ENCODE measurements around the gene SNAI1. TPM values are rescaled to one million over a fixed set of nuclear protein-coding genes. Genes with fewer than 3 reads are reported as not detected.

The SNAI1 gene
- polyA plus RNA-seq, 1 donor (not counting 4 experiments of a cell fraction or from before 2014, with no cell fraction given) = not detected

GRCh38 chr20:49965781-49966305 lies 16.9 kb upstream of the SNAI1 start:
- no peak for TF ChIP-seq CTCF (optimal IDR thresholded peaks at IDR 0.05 in 1 of 3, IDR thresholded peaks at IDR 0.05 in 1 of 3, conservative IDR thresholded peaks at IDR 0.05 in 1 of 3; ENCODE audit: extremely low read depth in 1 of 3, insufficient read depth in 2 of 3, low read length in 3 of 3)
- TF ChIP-seq EZH2 (IDR thresholded peaks at IDR 0.05; ENCODE audit: low read length) = no peak
- no peaks in the 10 kb centered on the region for H3K9me3 ChIP-seq (ENCODE audit: control insufficient read depth, low read depth, low read length)
- H3K4me1 ChIP-seq (ENCODE audit: control insufficient read depth, extremely low read depth, insufficient read depth, low read length) = peaks cover 15% of the 10 kb centered on the region
- no peaks in the 10 kb centered on the region for H3K79me2 ChIP-seq (ENCODE audit: control insufficient read depth, insufficient read depth, low read length)
- H3K4me2 ChIP-seq (ENCODE audit: control insufficient read depth, extremely low read depth, insufficient read depth, low read depth, low read length) = no peak overlapping the region
- H4K20me1 ChIP-seq (ENCODE audit: control insufficient read depth, extremely low read depth, insufficient read depth, low read length) = no peaks in the 10 kb centered on the region
- peaks cover 0 to 1% of the 10 kb centered on the region in 2 experiments for H3K36me3 ChIP-seq (ENCODE audit: control insufficient read depth in 2 of 2, extremely low read depth in 1 of 2, insufficient read depth in 2 of 2, low read length in 2 of 2)
- no peaks in the 10 kb centered on the region for H3K9me1 ChIP-seq (ENCODE audit: control insufficient read depth, extremely low read depth, insufficient read depth, low read length)
- H3K27ac ChIP-seq (ENCODE audit: control insufficient read depth, insufficient read depth, low read length) = no peak overlapping the region
- FAIRE-seq = no peak
- H3K27me3 ChIP-seq (ENCODE audit: control insufficient read depth, extremely low read depth, insufficient read depth, low read length) = no peaks in the 10 kb centered on the region
- dilution Hi-C loops (cut with MboI; ENCODE audit: extremely low pct_ligation_motif_present, low sequenced_read_pairs) = no loop called here
- H2AFZ ChIP-seq (ENCODE audit: control insufficient read depth, low read length) = no peak overlapping the region
- DNase-seq (ENCODE audit: low read depth, low spot score) = no peak
- no peak overlapping the region for H3K4me3 ChIP-seq (ENCODE audit: control insufficient read depth in 2 of 3, extremely low read depth in 1 of 3, insufficient read depth in 2 of 3, low read depth in 1 of 3, low read length in 3 of 3)
- H3K9ac ChIP-seq (ENCODE audit: control insufficient read depth, extremely low read depth, insufficient read depth, low read length) = no peak overlapping the region

GRCh38 chr20:49966861-49967260 lies 15.9 kb upstream of the SNAI1 start:
- dilution Hi-C loops (cut with MboI; ENCODE audit: extremely low pct_ligation_motif_present, low sequenced_read_pairs) = no loop called here
- no peak overlapping the region for H2AFZ ChIP-seq (ENCODE audit: control insufficient read depth, low read length)
- H3K79me2 ChIP-seq (ENCODE audit: control insufficient read depth, insufficient read depth, low read length) = no peaks in the 10 kb centered on the region
- H3K27me3 ChIP-seq (ENCODE audit: control insufficient read depth, extremely low read depth, insufficient read depth, low read length) = no peaks in the 10 kb centered on the region
- no peak for TF ChIP-seq CTCF (optimal IDR thresholded peaks at IDR 0.05 in 1 of 3, IDR thresholded peaks at IDR 0.05 in 1 of 3, conservative IDR thresholded peaks at IDR 0.05 in 1 of 3; ENCODE audit: extremely low read depth in 1 of 3, insufficient read depth in 2 of 3, low read length in 3 of 3)
- no peak for TF ChIP-seq EZH2 (IDR thresholded peaks at IDR 0.05; ENCODE audit: low read length)
- no peak overlapping the region for H3K4me2 ChIP-seq (ENCODE audit: control insufficient read depth, extremely low read depth, insufficient read depth, low read depth, low read length)
- FAIRE-seq (no peak), DNase-seq (ENCODE audit: low read depth, low spot score) (no peak)
- no peaks in the 10 kb centered on the region for H4K20me1 ChIP-seq (ENCODE audit: control insufficient read depth, extremely low read depth, insufficient read depth, low read length)
- H3K9me3 ChIP-seq (ENCODE audit: control insufficient read depth, low read depth, low read length) = no peaks in the 10 kb centered on the region
- H3K9ac ChIP-seq (ENCODE audit: control insufficient read depth, extremely low read depth, insufficient read depth, low read length) = no peak overlapping the region
- H3K4me3 ChIP-seq (ENCODE audit: control insufficient read depth in 2 of 3, extremely low read depth in 1 of 3, insufficient read depth in 2 of 3, low read depth in 1 of 3, low read length in 3 of 3) = no peak overlapping the region
- H3K4me1 ChIP-seq (ENCODE audit: control insufficient read depth, extremely low read depth, insufficient read depth, low read length) = peaks cover 15% of the 10 kb centered on the region
- no peak overlapping the region for H3K27ac ChIP-seq (ENCODE audit: control insufficient read depth, insufficient read depth, low read length)
- no peaks in the 10 kb centered on the region for H3K9me1 ChIP-seq (ENCODE audit: control insufficient read depth, extremely low read depth, insufficient read depth, low read length)
- peaks cover 0 to 1% of the 10 kb centered on the region in 2 experiments for H3K36me3 ChIP-seq (ENCODE audit: control insufficient read depth in 2 of 2, extremely low read depth in 1 of 2, insufficient read depth in 2 of 2, low read length in 2 of 2)

Data from keratinocyte (primary cell).